Thymus (tissue), 11 donors: ENCODE measurements around the gene TDRD6. TPM values are rescaled to one million over a fixed set of nuclear protein-coding genes. Genes with fewer than 3 reads are reported as not detected.

ENCODE experiments used
- DNase-seq, 9 donors: peaks; one replicate each; pipeline ENCODE4 v3.0.0-alpha.2; 2013; ENCODE audit warnings: low spot score in 9 of 9, low read depth in 6 of 9, missing footprints in 1 of 9
- H3K27ac ChIP-seq, 2 donors: one replicate each; pipeline ENCODE4 v1.5.1; 2013; ENCODE audit warnings: control low read depth in 1 of 2, low read depth in 1 of 2, low read length in 1 of 2, mild to moderate bottlenecking in 1 of 2, moderate library complexity in 1 of 2
- H3K27me3 ChIP-seq, 2 donors: one replicate each; pipeline ENCODE4 v1.5.1; 2013; ENCODE audit warnings: low read length in 1 of 2; ENCODE audit not compliant: control insufficient read depth in 2 of 2, insufficient read depth in 1 of 2
- H3K36me3 ChIP-seq, 2 donors: one replicate each; pipeline ENCODE4 v1.5.1; 2013; ENCODE audit warnings: low read length in 1 of 2, mild to moderate bottlenecking in 1 of 2, moderate library complexity in 1 of 2; ENCODE audit not compliant: control insufficient read depth in 2 of 2, insufficient read depth in 2 of 2
- H3K4me1 ChIP-seq, 2 donors: one replicate each; pipeline ENCODE4 v1.5.1; 2013; ENCODE audit warnings: low read length in 2 of 2; ENCODE audit not compliant: control insufficient read depth in 2 of 2, insufficient read depth in 2 of 2
- H3K4me3 ChIP-seq, 2 donors: one replicate each; pipeline ENCODE4 v1.5.1; 2013; ENCODE audit warnings: low read length in 2 of 2, control low read depth in 1 of 2, mild to moderate bottlenecking in 1 of 2
- H3K9me3 ChIP-seq, 2 donors: one replicate each; pipeline ENCODE4 v1.5.1; 2013; ENCODE audit warnings: low read length in 1 of 2, mild to moderate bottlenecking in 1 of 2; ENCODE audit not compliant: control insufficient read depth in 2 of 2, insufficient read depth in 1 of 2
- WGBS: extraction: QIAGEN DNeasy Blood & Tissue Kit; methylation state at CpG from one replicate; pipeline ENCODE4 v1.1.7; 2013; 5-methylcytosine and 5-hydroxymethylcytosine counted together
- polyA plus RNA-seq: library from polyadenylated mRNA; stranded (reverse); fragments of 200-250 nt; gene quantifications from one replicate; pipeline ENCODE4 v1.2.3, GENCODE V29; 2013
- total RNA-seq: library from RNA; stranded (reverse); fragments of 120-200 nt; gene quantifications from one replicate; pipeline ENCODE4 v1.2.4, GENCODE V29; 2013
- donor health status: healthy.

Gene TDRD6
- total and polyA plus RNA-seq, 2 donors: 0.09 to 0.30 TPM

- 94% methylated on average over 5 of the region's 5 CpGs for WGBS
- DNase-seq: no peak
- Histone ChIP-seq H3K4me3 (no peak overlapping the region), H3K27ac (no peak overlapping the region), H3K4me1 (no peaks in the 10 kb centered on the region), H3K9me3 (peaks cover 0 to 3% of the 10 kb centered on the region in 2 donors), H3K27me3 (no peaks in the 10 kb centered on the region), H3K36me3 (no peaks in the 10 kb centered on the region)
Measured at GRCh38 chr6:46748940-46749503, 61.3 kb downstream of the TDRD6 start.

GRCh38 chr6:46749731-46750130 lies 62.0 kb downstream of the TDRD6 start:
- Histone ChIP-seq H3K9me3 (peaks cover 0 to 3% of the 10 kb centered on the region in 2 donors), H3K4me3 (no peak overlapping the region), H3K4me1 (no peaks in the 10 kb centered on the region), H3K27me3 (no peaks in the 10 kb centered on the region), H3K27ac (no peak overlapping the region), H3K36me3 (no peaks in the 10 kb centered on the region)
- 97% methylated on average over 5 of the region's 5 CpGs for WGBS
- DNase-seq: no peak

GRCh38 chr6:46751658-46752057 lies 64.0 kb downstream of the TDRD6 start:
- H3K4me1 ChIP-seq: no peaks in the 10 kb centered on the region
- H3K9me3 ChIP-seq: peaks cover 0 to 3% of the 10 kb centered on the region in 2 donors
- H3K4me3 ChIP-seq: no peak overlapping the region
- no peak for DNase-seq
- no peaks in the 10 kb centered on the region for H3K36me3 ChIP-seq
- no peak overlapping the region for H3K27ac ChIP-seq
- 98% methylated on average over 3 of the region's 3 CpGs for WGBS
- H3K27me3 ChIP-seq: no peaks in the 10 kb centered on the region

Other genes with a start within 250 kb of the TDRD6 start
- gene RCAN2, start 196.4 kb upstream of the TDRD6 start, total RNA-seq: 2.0 TPM
- gene RCAN2, start 196.4 kb upstream of the TDRD6 start, polyA plus RNA-seq: 5.9 TPM
- gene CYP39A1, start 35.1 kb upstream of the TDRD6 start, total RNA-seq: 1.7 TPM
- 1.2 TPM for gene CYP39A1, start 35.1 kb upstream of the TDRD6 start, polyA plus RNA-seq
- gene SLC25A27, start 34.9 kb upstream of the TDRD6 start, total RNA-seq: 1.8 TPM
- 27.0 TPM for gene SLC25A27, start 34.9 kb upstream of the TDRD6 start, polyA plus RNA-seq
- 9.3 TPM for gene PLA2G7, start 47.5 kb downstream of the TDRD6 start, total RNA-seq
- 26.1 TPM for gene PLA2G7, start 47.5 kb downstream of the TDRD6 start, polyA plus RNA-seq
- 0.05 TPM for gene ANKRD66, start 59.0 kb downstream of the TDRD6 start, total RNA-seq
- 0.09 TPM for gene ANKRD66, start 59.0 kb downstream of the TDRD6 start, polyA plus RNA-seq
- gene MEP1A, start 105.5 kb downstream of the TDRD6 start, total RNA-seq: 0.14 TPM
- gene MEP1A, start 105.5 kb downstream of the TDRD6 start, polyA plus RNA-seq: 0.71 TPM
- gene ADGRF5, start 234.1 kb downstream of the TDRD6 start, total RNA-seq: 4.2 TPM
- gene ADGRF5, start 234.1 kb downstream of the TDRD6 start, polyA plus RNA-seq: 5.0 TPM